ENCODE measurements around the gene URM1.
"Not testable (repeated sequence)": the region's sequence is repeated elsewhere in the genome, so short reads cannot be mapped to it uniquely, and the experiment has no call there.

Gene URM1

DNA sequence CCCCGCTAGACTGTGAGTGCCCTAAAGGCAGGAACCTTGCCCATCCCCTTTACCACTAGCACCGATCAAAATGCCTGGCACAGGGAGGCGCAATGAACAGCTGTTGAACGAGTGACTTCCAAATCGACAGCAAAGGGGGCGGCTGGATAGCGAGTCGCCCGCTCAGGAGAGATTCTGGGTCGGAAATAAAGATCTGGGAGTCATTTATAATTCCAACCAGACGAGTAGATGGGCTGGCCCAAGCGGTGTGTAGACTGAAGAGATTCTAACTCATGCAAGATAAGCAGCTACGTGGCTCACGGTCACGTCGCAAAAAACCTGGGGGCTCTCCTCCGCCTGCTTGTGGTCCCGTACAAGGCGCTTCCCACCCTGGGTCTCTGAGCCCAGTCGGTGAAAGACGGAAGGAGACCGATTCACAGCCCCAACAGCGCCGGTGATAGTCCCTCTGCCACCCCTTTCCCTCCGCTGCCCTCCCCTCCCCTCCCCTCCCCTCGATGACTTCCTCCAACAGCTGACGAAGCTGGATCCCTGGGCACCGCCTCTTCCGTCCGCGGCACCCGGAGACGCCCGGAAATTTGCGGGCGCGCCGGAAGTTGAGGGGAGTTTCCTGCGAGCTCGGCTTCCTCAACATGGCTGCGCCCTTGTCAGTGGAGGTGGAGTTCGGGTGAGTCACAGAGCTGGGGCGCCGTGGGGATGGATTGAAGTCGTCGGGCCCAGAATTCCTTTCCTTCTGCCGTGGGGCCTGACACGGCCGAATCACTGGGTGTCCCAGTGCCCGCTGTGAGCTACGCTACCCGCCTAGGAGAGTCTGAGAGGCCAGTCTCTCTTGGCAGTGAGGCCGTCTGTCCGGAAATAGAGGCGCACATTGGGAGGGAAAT, at the start of gene URM1:
URM1 (plus strand) TSS at position 623 of the 878 bp plus-strand sequence; CDS start at position 630, 7 bp downstream.
- peak; percentile 98 for DNase-seq (ENCODE audit: low read depth)

- peak; percentile 9 for DNase-seq (ENCODE audit: low read depth)
These were observed 49.2 kb upstream of the URM1 start for GRCh38 chr9:128321879-128322403.

DNA sequence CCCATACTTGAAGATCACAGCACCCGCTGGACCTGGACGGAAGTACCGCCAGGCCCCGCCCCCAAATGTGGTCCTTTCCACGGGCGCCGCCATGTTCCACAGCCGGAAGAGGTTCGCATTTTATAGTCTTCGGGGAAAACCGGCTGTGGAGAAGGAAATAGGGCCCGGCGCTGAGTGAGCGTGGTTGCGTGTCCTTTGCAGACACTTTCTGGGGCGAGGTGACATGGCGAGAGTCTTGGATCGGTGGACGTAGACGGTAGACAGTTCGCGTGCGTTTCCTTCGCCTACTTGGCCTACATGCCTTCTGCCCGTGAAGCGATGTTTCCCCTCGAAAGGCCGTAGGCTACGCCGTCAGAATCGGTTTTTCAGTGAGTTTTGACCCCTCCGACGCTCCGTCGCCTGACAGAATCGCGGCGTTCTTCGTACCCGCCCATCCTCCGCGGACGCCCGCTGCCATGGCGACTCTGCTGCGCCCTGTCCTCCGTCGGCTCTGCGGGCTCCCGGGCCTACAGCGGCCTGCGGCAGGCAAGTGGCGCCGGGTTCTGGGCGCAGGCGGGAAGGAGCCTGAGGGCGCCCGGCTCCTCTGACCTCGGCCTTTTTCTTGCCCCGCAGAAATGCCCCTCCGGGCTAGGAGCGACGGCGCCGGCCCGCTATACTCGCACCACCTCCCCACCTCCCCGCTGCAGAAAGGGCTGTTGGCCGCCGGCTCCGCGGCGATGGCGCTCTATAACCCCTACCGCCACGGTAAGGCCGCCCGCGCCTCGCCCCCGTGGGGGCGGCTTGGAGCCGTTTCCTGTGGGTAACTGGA, 48.6 kb upstream of the URM1 start, which contains the start of the genes COQ4 and TRUB2:
COQ4 (plus strand) TSS at position 436 of the 808 bp plus-strand sequence; CDS start at position 456, 20 bp downstream.
TRUB2 (minus strand) TSS at position 44 of the 808 bp plus-strand sequence; CDS start at position 5, 39 bp downstream.
- DNase-seq (ENCODE audit: low read depth), result peak; percentile 95

DNA sequence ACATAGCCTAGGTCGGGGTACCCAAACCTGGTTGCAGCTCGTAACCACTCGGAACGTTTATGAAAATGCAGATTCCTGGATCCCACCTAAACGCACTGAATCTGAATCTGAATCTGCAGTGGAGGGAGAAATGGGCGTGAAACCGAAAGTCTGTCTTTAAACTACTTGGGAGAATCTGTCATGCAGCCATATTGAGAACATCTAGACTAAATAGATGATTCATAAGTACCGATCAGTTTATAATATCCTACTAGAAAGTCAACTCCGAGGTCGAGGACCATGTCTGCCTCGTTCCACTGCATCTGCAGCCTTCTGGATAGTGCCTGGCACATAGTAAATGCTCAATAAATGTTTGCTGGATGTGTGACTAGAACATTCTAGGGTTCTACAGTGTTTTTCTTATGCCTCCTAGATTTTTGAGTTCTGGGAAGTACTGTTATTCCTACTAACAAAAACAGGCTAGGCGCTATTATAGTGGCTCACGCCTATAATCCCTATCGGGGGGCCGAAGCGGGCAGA, 47.9 kb upstream of the URM1 start:
- peak; percentile 66 for DNase-seq (ENCODE audit: low read depth)

GRCh38 chr9:128323791-128324190, 47.4 kb upstream of the URM1 start:
- DNase-seq (ENCODE audit: low read depth), result peak; percentile 24

GRCh38 chr9:128324401-128324800, 46.8 kb upstream of the URM1 start:
- DNase-seq (ENCODE audit: low read depth), result no peak

- DNase-seq (ENCODE audit: low read depth), result no peak
These were observed 45.5 kb upstream of the URM1 start for GRCh38 chr9:128325629-128326028.

- no peak for DNase-seq (ENCODE audit: low read depth)
These were observed 37.7 kb upstream of the URM1 start for GRCh38 chr9:128333451-128333869.

DNA sequence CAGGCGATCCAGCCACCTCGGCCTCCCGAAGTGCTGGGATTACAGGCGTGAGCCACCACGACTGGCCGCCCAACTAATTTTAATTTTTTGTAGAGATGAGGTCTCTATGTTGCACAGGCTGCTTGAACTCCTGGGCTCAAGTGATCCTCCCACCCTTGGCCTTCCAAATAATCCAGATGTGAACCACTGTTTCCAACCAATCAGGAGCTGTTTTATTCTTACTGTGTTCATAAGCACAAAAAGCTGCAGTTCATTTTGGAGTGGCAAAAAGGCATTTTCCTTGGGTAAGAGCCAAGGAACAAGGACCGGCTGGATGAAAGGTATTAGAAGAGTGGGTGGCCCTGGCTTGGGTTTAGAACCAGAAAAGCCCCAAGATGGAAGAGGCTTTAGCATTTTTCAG, 36.0 kb upstream of the URM1 start:
- DNase-seq (ENCODE audit: low read depth), result no peak

- DNase-seq (ENCODE audit: low read depth), result no peak
These were observed 35.3 kb upstream of the URM1 start for GRCh38 chr9:128335914-128336313.

- DNase-seq (ENCODE audit: low read depth), result no peak
These were observed 33.2 kb upstream of the URM1 start for GRCh38 chr9:128337936-128338335.

GRCh38 chr9:128338852-128339614, 32.1 kb upstream of the URM1 start:
- DNase-seq (ENCODE audit: low read depth), result not testable (repeated sequence)

DNA sequence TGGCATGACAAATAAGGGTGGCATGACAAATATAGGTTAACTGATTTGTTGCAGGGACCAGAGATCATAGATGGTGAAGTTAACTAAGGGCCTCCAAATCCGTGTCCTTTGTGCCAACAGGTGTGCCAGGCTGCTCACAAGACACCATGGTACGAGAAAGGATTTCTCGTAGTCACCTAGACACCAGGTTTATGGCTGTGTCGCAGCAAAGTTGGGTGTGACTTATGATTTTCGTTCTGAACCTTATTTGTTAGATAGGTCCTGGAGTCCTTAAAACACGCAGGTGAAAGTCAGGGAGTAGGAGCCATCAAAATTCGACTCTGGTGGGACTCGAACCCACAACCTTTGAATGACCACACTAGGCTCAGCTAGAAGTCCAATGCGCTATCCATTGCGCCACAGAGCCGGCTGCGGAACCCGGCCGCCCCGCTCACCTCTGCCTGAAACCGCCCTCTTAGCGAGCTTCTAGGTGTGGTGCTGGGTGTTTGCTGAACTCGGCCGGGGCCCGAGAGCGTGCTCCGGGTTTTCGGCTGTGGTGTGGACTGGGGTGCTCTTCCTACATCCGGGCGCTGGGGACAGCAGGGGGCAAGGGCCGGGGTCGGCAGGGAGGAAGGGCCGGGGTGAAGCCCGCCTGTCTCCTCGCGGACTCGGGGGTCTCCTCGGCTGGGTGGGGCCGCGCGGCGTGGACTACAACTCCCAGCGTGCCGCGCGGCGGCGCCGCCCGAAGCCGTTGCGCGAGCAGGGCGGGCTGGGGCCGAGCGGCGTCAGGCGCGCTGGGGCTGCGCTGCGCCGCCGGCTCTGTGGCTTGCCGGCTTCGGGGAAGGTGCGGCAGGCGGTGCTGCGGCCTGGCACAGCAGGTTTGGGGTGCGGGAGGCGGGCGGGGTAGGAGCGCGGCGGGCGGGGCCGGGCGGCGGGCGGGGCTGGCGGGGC, 31.1 kb upstream of the URM1 start, which contains the start of gene SLC27A4:
SLC27A4 (plus strand) TSS at position 767 of the 930 bp plus-strand sequence. CDS start 2,606 bp downstream, outside the sequence.
- peak; percentile 81 for DNase-seq (ENCODE audit: low read depth)

DNA sequence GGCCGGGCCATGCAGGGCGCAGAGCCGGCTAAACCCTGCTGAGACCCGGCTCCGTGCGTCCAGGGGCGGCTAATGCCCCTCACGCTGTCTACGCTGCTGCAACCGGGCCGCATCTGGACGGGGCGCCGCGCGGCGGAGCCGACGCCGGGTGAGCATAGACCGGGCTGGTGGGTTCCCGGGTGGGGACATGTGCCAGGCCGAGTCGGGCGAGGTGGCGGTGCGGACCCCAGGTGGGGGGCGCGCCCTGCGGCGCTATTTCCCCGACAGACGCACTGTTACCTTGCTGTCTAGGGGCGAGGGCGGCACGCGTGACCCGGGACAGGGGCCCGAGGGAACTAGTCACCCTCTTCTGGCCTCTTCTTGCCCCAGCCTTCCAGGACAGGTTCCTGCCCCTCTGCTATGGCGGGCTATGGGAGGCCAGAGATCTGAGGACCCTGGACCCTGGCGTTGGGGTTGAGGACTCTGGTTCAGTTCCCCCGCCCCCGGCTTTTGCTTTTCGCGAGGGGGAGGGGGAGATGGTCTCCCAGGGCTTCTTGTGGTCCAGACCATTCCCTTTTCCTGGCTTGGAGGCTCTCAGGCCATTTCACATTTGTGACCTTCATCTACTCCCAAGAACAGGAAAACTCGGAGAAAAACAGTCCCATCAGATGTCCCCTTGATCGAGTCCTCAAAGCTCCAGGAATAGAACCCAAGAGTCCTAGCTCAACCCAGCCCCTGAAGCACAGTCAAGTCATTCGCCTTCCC, 30.3 kb upstream of the URM1 start:
- no peak for DNase-seq (ENCODE audit: low read depth)

DNA sequence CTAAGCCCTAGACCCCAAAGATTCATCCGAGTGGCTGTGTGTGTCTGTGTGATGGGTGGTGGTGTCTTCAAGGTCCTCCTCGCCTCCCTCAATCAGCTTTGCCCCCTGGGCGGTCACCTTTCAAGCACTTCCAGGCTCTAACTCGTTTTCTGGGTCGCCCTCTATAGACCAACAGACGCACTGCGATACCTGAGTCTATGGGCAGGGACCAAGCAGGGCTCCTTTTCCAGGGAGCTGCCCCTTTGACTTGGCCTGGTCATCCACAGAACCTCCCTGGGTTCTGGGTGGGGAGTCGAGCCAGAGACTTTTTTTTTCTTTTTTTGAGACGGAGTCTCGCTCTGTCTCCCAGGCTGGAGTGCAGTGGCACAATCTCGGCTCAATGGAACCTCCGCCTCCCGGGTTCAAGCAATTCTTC, 29.7 kb upstream of the URM1 start:
- peak; percentile 69 for DNase-seq (ENCODE audit: low read depth)

- no peak for DNase-seq (ENCODE audit: low read depth)
These were observed 28.0 kb upstream of the URM1 start for GRCh38 chr9:128342971-128343680.

GRCh38 chr9:128343855-128344254, 27.3 kb upstream of the URM1 start:
- no peak for DNase-seq (ENCODE audit: low read depth)

DNA sequence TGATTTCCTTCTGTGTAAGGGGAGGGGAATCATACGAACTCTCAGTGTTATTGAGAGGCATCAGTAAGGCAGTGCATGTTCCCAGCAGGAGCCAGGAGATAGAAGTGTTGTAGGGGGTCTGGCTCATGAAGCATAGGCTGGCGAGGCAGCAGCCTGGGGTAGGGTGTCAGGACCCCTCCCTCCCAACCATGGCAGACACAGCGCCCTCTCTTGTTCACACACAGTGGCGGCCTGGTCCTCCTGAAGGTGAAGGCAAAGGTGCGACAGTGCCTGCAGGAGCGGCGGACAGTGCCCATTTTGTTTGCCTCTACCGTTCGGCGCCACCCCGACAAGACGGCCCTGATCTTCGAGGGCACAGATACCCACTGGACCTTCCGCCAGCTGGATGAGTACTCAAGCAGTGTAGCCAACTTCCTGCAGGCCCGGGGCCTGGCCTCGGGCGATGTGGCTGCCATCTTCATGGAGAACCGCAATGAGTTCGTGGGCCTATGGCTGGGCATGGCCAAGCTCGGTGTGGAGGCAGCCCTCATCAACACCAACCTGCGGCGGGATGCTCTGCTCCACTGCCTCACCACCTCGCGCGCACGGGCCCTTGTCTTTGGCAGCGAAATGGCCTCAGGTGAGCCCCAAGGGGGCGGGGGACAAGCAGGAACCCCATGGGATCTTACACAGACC, 26.1 kb upstream of the URM1 start:
- no peak for DNase-seq (ENCODE audit: low read depth)

Data from iris pigment epithelial cell (primary cell).